GM19397 (cell line): ENCODE measurements around the gene COL4A6.
"Not testable (repeated sequence)": the region's sequence is repeated elsewhere in the genome, so short reads cannot be mapped to it uniquely, and the experiment has no call there.

Source experiments
- ATAC-seq: cut with Tn5 transposase; IDR thresholded peaks from one replicate; pipeline ENCODE4 v1.9.1; 2021; ENCODE audit warnings: mild to moderate bottlenecking, moderate library complexity; ENCODE audit not compliant: unreplicated experiment

The COL4A6 gene

DNA sequence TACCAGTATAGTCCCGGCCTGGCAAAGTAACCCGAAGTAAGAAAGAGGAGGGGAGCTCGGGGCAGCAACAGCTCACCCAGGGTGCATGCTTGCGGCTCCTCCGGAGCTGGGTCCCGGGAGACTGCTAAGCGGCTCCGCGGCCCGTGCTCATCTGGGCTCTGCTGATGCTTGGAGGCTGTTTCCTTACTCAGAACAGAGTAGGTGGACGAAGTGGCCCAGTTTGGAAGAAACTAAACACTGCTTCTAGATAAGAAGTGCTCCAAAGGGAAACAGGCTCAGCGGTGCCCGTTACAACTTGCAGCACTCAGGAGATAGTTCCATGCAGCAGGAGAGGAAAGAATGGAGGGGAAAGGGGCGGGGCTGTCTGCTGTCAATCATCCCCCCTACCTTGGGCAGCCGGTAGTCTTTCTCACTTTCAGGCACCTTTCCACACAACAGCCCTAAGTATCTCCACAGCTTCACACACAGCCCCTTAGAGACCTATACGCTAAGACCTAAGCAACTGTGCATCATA is at the start of gene COL4A6:
Gene COL4A6, minus strand, starts transcription at position 313 of the 514 bp plus-strand sequence. Its CDS starts 226 bp downstream, at position 87.
- no peak for ATAC-seq

DNA sequence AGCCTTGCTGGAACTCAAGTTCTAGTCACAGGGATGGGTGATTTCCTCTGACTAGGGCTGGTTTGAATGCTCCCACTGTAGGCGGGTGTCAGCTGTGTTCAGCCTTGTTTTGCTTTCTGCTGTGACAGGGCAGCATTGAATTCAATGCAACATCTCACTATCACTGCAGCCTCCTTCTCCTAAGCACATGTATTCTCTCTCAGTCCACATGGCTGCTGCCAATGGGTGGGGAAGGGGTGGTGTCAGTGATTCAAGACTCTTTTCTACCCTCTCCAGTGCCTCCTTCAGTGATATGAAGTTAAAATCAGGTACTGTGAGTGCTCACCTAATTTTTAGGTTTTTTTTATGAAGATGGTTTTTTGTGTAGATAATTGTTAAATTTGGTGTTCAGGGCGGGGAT is 47.7 kb upstream of the COL4A6 start:
- ATAC-seq = no peak

DNA sequence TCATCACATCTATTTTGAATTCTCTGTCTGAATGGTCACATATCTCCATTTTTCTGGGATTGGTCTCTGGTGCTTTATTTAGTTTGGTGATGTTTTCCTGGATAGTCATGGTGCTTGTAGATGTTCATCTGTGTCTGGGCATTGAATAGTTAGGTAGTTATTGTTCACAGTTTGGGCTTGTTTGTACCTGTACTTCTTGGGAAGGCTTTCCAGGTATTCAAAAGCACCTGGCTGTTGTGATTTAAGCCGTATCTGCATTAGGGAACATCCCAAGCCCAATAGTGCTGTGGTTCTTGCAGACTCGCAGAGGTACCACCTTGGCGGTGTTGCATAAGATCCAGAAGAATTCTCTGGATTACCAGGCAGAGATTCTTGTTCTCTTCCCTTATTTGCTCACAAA is 46.0 kb upstream of the COL4A6 start:
- no peak for ATAC-seq

DNA sequence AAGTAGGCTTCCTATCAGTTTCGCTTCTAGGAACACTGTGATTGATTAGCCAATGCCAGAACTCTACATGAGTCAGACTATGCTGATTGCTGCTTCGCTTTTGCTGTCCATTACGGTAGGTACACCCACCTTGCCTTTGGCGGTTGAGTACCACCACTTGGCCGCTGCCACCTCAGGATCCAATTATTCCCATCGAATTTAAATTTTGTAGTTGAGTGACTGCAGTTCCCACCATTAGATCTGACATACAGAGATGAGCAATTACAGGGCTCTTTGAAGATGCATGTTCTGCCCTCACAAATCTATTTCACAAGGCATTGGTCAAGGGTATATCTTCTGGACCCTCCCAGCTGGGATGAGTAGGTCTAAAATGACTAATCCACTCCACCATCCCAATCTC is 43.3 kb upstream of the COL4A6 start:
- ATAC-seq = not testable (repeated sequence)

DNA sequence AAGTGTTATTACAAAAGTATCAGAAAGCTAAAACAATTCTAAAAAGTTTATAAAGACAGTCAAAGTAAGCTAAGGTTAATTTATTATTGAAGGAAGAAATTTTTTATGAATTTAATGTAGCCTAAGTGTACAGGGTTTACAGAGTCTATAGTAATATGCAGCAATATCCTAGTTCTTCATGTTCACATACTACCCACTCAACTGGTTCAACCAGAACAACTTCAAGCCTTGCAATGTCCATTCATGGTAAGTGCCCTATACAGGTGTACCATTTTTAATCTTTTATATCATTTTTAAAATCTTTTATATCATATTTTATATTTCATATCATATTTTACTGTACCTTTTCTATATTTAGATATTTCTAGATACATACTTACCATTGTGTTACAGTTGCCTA is 35.8 kb upstream of the COL4A6 start:
- ATAC-seq = no peak

DNA sequence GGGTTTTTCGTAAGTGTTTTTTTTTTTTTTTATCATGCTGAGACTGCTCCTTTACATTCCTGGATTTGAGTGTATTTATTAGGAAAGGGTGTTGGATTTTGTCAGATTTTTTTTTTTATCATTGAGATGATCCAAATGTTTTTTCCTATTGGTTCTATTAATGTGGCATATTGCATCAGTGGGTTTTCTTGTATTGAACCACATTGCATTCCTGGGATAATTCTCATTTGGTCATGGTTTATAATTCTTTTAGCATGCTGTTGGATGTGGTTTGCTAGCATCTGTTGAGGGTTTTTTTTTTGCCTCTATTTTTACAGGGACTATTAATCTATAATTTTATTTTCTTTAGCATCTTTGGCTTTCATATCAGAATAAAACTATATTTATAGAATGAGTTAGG is 30.3 kb upstream of the COL4A6 start:
- ATAC-seq = no peak

DNA sequence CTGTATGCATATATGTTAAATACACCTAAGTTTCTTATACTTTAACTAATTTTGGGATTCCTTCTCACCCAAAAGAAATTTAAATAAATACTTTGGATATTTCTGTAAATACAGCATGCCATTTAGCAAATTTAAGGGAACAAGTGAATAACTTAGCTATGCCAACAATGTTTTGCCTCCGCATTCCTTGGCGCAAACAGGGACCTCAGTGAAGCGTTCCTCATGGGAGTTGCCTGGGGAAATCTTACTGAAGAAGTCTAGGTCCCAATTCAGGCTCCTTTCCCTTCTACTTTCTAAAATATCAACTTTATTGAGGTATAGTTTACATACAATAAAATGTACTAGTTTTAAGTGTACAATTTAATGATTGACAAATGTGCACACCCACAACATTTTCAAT is 26.4 kb upstream of the COL4A6 start:
- ATAC-seq = no peak

DNA sequence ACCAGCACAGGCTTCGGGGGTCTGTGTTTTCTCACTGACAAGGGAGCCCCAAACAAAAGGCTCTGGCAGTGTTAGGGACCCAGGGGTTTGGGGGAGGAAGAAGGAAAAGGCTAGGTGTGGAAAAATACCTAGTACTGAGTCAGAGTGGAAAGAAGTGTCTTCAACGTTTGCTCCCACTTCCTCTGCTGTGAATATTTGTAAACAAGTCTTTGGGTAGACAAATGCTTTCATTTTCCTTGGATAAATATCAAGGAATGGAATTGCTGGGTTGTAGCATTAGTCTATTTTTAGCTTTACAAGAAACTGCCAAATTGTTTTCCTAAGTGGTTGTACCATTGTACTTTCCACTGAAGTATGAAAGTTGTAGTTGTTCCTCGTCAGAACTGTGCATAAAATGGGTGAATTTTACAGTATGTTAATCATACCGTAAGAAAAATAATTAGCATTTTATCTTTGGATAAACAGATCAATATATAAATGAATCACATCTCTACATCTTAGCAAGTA is 18.8 kb upstream of the COL4A6 start:
- ATAC-seq = no peak

DNA sequence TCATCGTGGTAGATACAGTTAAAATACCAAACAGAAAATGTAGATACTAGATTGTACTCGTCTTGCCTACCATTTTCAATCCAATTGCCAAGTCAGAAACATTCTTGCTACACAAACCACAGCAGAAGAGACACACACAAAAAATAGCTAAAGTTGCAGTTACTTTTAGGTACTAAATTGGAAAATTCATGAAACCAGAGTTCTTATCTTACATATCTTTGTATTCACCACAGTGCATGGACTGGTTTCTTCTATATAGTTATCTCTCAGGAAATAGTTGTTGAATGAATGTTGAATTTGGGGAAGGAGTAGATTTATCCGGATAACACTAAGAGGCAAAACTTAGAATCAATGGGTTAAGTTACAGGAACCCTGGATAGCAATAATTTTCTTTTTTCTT is 15.6 kb upstream of the COL4A6 start:
- ATAC-seq = no peak

DNA sequence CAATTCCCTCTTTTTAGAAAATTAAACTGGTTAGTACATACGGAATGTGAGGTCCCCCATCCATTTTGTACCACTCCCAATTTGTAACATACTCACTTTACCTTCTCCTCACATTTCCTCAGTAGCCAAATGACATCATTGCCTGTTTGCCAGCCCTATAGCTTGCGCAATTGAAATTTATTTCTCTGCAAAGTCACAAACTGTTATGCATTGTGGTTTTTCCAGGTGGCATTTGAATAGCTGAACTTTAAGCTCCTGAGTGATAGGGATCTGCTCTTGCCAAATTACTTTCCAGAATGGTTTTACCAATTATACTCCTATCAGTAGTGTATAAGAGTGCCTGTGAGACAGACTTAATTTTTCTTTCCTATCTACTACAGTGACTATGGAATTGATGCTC is 9.1 kb upstream of the COL4A6 start:
- ATAC-seq = no peak

DNA sequence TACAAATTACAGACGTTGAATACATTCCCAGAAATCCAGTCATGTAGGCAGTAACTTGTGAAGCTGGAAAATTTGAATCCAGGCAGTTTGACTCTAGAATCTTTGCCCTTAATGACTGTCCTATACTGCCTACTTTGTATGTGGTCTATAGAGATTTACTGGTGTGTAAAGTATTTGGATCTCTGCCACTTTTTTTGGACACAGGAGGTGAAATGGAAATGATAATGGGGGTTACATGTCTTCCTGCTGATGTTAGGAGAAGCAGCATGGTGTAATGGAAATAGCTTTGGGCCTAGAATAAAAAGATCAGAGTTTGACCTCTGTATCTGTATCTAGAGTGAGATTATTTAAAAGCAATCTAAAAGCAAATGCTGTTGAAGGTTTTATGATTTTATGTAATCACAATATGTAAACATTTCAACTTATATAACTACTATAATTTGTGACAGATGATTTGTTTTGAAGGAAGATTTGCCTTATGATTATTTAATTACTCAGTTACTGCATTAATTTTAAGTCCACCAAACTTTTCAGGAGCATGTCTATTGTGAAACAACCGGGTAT is 4.8 kb upstream of the COL4A6 start:
- no peak for ATAC-seq

DNA sequence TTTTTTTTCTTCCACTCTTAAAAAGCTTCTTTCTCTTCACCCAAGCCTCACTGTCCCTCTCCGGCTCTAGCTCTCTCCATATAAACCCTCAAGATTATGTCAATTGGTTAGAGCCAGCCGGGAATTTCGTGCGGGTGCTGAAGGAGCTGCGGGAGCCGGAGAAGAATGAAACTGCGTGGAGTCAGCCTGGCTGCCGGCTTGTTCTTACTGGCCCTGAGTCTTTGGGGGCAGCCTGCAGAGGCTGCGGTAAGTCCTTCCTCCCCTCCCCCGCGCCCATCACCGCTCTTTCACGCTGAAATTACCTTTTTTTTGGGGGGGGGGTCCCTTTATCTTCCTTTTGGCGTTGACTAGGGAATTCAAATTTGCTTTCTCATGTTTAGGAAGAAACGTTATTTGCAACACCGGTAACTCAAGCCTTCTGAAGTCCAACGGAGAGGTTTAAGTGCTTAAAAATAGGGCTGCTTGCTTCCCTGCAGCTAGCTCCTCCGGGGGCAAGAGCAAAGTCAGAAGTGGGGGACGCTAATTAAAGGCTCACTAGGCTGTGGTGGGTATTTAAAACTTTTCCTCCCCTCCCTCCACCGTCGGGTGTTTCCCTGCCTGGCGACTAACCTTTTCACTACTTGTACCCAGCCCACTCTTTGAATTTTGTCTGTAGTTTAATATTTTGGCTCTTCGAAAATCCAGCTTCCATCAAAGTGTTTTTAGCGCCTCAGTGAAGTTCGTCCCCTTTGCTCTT is 1.9 kb upstream of the COL4A6 start:
- no peak for ATAC-seq

DNA sequence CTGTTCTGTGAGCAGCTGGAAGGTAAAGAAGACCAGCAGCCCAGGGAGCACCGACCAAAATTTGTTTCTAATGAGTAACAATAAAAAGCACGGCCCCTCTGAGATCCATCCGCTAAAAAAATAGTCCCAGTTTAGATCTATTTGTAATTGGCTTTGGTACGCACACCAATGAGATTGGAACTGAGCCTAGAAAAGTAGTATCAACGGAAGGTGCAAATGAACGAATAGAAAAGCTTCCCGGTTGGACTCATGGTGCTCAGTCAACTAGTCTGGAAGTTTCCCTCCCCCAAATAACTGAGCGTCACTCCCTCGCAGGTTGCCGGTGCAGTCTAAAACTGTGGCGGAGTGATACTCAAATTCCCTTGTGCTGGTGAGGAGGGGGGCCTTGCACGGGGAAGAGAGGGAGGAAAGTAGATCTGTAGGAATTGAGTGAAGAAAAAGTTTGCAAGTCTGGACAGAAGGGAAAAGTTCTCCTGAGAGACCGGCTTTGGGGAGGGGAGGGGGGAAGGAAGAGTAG is 1.3 kb upstream of the COL4A6 start, which contains the start of gene COL4A5:
Gene COL4A5, plus strand, starts transcription at position 413 of the 517 bp plus-strand sequence. CDS start 288 bp downstream, outside the sequence.
- no peak for ATAC-seq

DNA sequence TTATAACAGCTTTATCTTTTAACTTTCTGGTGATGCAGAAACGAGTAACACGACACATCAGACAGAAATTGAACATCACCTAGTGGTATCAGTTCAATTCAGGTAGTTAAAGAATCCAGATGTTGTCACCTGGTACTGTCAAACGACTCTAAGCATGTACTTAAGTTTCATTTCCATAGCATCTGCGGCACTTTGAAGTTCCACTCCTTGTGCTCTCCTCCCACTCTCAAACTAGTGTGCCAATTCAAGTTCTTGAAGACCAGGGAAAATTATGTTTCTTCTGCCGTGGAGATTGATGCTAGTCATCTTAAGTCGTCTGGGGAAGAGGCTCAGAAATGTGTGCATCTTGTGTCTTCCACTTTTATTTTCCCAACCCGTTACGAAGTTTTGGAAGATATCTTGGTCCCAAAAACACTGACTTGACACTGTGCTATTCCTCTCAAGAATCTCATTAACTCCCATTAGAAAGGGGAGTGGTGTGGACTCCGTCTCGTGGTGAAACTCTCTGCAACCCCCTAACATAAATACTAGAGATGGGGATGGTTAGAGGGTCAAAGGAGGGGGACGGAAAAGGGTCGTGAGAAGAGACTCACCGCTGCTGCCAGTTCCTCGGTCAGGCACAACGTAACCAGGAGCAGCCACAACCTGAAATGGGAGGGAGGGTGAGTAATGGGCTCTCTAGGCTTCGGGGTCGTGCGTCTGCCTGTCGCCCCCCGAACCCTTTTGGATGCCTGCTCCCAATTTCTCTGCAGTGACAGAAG is 693 bp downstream of the COL4A6 start:
- ATAC-seq = no peak

DNA sequence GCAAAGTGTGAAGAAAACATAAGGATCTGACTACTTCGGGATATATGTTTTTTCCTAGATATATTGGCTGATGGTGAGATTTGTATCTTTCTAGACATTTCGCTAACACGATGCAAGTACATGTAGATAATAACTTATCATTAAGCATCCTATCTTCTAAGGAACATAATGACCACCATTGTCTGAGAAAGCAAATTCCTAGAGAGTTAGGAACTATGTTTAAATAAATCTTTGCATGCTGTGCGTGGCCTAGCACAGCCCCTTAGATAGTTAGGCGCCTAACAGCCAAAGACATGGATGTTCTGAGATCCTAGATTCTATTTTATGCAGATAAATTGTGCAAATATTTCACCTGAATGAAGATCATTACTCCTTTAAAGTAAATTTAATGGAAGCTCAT is 3.0 kb downstream of the COL4A6 start:
- no peak for ATAC-seq

DNA sequence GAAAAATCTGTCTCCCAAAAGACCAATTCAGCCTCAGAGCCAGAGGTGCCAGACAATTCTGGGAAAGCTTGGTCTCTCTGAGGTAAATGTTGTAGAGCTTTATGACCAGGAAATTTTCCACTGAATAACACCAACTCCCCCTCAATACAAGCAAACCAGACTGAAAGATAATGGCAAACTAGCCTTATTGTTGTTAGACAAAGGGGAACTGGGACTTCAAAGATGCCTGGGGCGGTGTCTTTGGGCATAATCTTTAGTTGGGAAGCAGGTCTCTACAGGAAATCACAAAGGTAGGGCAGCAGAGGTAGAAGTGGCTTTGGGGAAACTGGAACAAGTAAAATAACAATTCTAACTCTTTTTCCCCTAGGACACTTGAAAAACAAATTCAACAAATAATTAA is 12.0 kb downstream of the COL4A6 start:
- no peak for ATAC-seq

DNA sequence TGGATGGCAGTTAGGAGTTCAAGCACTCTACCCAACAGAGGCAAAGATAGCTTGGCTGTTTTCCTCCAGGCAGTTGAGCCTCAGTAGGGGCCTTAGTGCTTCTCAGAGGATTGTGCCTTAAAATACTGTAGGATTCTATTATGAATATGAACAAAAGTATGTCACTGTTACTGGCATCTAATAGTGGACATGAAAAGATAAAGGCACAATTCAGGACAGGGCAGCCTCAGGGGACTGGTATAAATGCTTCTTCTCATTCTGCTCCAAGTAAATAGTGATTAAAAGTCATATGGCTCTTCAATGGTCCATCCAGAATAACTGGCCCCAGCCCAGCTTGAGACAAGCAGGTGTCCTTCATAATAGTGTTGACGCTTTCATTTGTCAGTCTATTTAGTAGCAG is 17.7 kb downstream of the COL4A6 start:
- no peak for ATAC-seq

DNA sequence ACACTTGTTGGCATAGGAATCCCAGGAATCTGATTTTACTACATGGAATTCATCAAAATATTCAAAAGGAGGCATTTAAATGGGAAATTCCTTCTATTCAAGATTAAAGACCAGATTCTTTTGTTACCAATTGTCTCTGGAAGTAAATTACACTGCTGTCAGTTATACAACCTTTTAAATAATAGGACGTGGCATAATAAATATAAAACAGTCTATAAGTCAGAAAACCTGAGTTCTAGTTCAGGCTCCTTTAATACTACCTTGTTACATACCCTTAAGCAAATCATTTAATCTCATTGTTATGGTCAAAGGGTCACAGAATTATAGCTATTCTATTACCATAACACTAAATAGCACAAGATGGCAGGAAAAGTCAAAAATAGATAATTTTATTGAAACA is 18.8 kb downstream of the COL4A6 start:
- ATAC-seq = no peak

DNA sequence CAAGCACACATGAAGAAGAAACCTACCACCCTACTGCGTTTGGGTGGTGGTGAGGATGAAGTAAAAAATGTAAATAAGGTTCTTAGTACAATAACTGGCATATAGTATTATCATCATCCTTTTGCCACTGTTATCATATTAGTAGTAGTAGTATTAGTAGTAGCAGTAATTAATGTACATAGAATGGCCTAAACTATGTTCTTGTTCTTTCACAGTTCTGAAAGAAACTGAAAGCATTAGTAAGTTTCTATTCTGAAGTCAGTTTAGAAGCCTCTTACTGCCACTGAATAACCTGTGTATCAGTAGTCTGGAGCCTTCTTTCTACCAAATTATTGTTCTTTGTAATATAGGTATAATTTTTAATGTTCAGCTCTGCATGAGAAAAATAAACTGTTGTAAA is 21.0 kb downstream of the COL4A6 start:
- no peak for ATAC-seq

DNA sequence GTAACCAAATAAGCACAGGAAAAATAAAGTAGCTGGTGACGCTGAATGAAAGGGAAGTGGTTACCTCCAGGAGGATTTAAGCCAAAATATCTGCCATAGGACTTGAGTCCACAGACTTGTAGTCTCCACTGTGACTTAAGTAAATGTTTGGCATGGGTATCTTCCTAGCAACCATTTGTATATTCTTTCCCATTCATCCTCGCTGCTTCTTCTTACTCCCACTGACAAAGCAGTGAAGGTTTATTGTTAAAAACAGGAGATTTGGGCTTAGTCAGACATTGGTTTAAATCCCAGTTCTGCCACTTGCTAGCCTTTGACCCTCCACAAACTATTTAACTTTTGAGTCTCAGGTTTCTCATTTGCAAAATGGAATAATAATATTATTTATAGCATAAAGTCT is 22.3 kb downstream of the COL4A6 start:
- ATAC-seq = no peak

DNA sequence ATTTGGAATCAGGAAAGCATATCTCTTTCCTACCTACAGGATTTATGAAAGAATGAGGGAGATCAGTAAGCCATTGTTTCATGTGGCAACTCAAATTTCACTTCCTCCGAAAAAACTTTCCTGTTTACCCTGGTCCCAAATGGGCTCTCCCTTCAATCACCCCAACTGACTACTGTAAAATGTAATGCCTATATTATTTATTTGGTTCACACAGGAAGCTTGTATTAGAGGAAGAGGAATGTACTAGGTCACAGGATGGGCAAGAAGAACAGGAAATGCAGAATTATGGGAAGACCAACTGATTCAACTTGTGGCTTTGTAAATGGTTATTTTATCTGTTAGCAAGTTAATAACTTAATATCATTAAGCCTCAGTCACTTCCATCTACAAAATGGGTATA is 23.1 kb downstream of the COL4A6 start:
- no peak for ATAC-seq
